ENCODE data around the gene RANBP1.
"Not testable (repeated sequence)": the region's sequence is repeated elsewhere in the genome, so short reads cannot be mapped to it uniquely, and the experiment has no call there.

Gene RANBP1

DNA sequence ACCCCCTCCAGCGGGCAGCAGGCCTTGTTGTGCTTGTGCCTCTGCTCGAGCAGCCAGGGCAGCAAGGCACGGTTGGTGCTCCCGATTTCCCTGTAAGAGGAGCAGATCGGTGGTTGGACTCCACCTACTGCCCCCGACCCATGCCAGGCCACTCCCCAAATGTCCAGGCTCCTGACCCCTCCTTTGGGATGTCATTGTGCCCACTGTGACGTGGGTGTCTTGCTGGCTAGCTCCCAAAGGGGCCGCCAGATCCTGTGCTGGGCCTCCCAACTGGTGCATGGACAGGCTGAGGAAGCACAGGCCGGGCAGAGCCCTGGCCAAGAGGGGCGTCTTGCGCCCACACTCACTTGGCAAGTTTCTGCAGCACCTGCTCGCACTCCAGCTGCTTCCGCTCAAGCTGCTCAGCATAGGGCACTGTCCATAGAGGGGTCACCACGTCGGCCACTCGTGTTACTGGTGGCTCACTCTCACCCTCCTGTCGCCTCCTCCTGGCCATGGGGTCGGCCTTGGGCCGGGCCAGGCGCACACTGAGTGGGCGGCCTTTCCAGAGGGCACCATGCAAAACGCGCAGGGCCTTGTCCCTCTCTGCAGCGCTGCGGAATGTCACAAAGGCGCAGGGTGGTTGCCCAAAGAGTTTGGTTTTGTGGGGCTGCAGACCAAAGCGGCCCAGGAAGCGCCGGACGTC lies at the start of gene RANBP1:
RANBP1 (plus strand) TSS at position 414 of the 685 bp plus-strand sequence; CDS start at position 495, 81 bp downstream.
- Histone ChIP-seq H3K27me3 (ENCODE audit: control insufficient read depth, insufficient read depth, low read length) (no peaks in the 10 kb centered on the region), H3K4me3 (ENCODE audit: low read depth, low read length) (peak within 1 kb of the TSS; percentile 98), H3K9ac (ENCODE audit: low read depth, low read length) (peak within 1 kb of the TSS; percentile 83), H3K27ac (ENCODE audit: low read depth, low read length) (peak within 1 kb of the TSS; percentile 87), H3K36me3 (ENCODE audit: control insufficient read depth, insufficient read depth, low read length) (peaks cover 77% of the 10 kb centered on the region), H3K9me3 (ENCODE audit: control insufficient read depth, insufficient read depth, low read length) (no peaks in the 10 kb centered on the region), H3K4me1 (ENCODE audit: control insufficient read depth, insufficient read depth, low read length) (0 out of 2 replicates have a peak, but pooled peaks cover 7% of the 10 kb centered on the region)

GRCh38 chr22:20066617-20067383 lies 49.1 kb upstream of the RANBP1 start:
- H3K9ac ChIP-seq (ENCODE audit: low read depth, low read length): no peak overlapping the region
- H3K9me3 ChIP-seq (ENCODE audit: control insufficient read depth, insufficient read depth, low read length): no peaks in the 10 kb centered on the region
- peaks cover 12% of the 10 kb centered on the region for H3K27me3 ChIP-seq (ENCODE audit: control insufficient read depth, insufficient read depth, low read length)
- no peak overlapping the region for H3K4me3 ChIP-seq (ENCODE audit: low read depth, low read length)
- H3K36me3 ChIP-seq (ENCODE audit: control insufficient read depth, insufficient read depth, low read length): no peaks in the 10 kb centered on the region
- H3K4me1 ChIP-seq (ENCODE audit: control insufficient read depth, insufficient read depth, low read length): no peaks in the 10 kb centered on the region
- H3K27ac ChIP-seq (ENCODE audit: low read depth, low read length): no peak overlapping the region

GRCh38 chr22:20067384-20067682 lies 48.6 kb upstream of the RANBP1 start:
- not testable (repeated sequence) for H3K4me1 ChIP-seq (ENCODE audit: control insufficient read depth, insufficient read depth, low read length); H3K4me3 ChIP-seq (ENCODE audit: low read depth, low read length); H3K36me3 ChIP-seq (ENCODE audit: control insufficient read depth, insufficient read depth, low read length); H3K9ac ChIP-seq (ENCODE audit: low read depth, low read length); H3K27ac ChIP-seq (ENCODE audit: low read depth, low read length); H3K9me3 ChIP-seq (ENCODE audit: control insufficient read depth, insufficient read depth, low read length)
- H3K27me3 ChIP-seq (ENCODE audit: control insufficient read depth, insufficient read depth, low read length): peaks cover 12% of the 10 kb centered on the region

- Histone ChIP-seq H3K36me3 (ENCODE audit: control insufficient read depth, insufficient read depth, low read length) (no peaks in the 10 kb centered on the region), H3K4me1 (ENCODE audit: control insufficient read depth, insufficient read depth, low read length) (no peaks in the 10 kb centered on the region), H3K4me3 (ENCODE audit: low read depth, low read length) (no peak overlapping the region)
Measured at GRCh38 chr22:20068640-20069039, 47.3 kb upstream of the RANBP1 start.

GRCh38 chr22:20069331-20070042 lies 46.4 kb upstream of the RANBP1 start:
- Histone ChIP-seq H3K27ac (ENCODE audit: low read depth, low read length) (no peak overlapping the region), H3K27me3 (ENCODE audit: control insufficient read depth, insufficient read depth, low read length) (peaks cover 12% of the 10 kb centered on the region), H3K4me3 (ENCODE audit: low read depth, low read length) (no peak overlapping the region), H3K9ac (ENCODE audit: low read depth, low read length) (no peak overlapping the region), H3K9me3 (ENCODE audit: control insufficient read depth, insufficient read depth, low read length) (no peaks in the 10 kb centered on the region), H3K36me3 (ENCODE audit: control insufficient read depth, insufficient read depth, low read length) (no peaks in the 10 kb centered on the region), H3K4me1 (ENCODE audit: control insufficient read depth, insufficient read depth, low read length) (no peaks in the 10 kb centered on the region)

More at GRCh38 chr22:20068640-20069039, 47.3 kb upstream of the RANBP1 start:
- H3K9me3 ChIP-seq (ENCODE audit: control insufficient read depth, insufficient read depth, low read length): no peaks in the 10 kb centered on the region
- H3K27ac ChIP-seq (ENCODE audit: low read depth, low read length): no peak overlapping the region
- H3K27me3 ChIP-seq (ENCODE audit: control insufficient read depth, insufficient read depth, low read length): peaks cover 12% of the 10 kb centered on the region
- no peak overlapping the region for H3K9ac ChIP-seq (ENCODE audit: low read depth, low read length)

DNA sequence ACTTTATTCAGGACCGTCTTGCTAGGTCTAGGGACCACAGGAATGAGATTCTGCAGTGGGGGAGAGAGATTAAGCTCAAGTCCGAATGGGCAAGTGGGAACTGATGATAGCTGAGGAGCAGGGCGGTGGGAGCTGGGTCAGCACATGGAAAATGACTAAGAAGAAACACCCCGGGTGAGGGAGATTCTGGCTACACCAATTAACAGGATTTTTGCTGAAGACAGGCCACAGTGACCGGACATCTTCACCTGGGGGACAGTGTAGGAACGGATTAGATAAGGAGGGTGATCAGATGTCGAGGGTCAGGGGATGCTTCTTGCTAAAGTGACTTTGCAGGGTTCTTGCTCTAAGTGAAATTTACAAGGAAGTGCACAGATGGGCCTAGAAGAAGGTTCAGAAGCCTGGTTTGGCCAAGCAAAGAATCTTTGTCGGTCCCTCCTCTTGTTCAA lies 44.4 kb upstream of the RANBP1 start:
- Histone ChIP-seq H3K27me3 (ENCODE audit: control insufficient read depth, insufficient read depth, low read length) (peaks cover 12% of the 10 kb centered on the region), H3K9ac (ENCODE audit: low read depth, low read length) (no peak overlapping the region), H3K27ac (ENCODE audit: low read depth, low read length) (no peak overlapping the region), H3K9me3 (ENCODE audit: control insufficient read depth, insufficient read depth, low read length) (no peaks in the 10 kb centered on the region), H3K36me3 (ENCODE audit: control insufficient read depth, insufficient read depth, low read length) (no peaks in the 10 kb centered on the region), H3K4me1 (ENCODE audit: control insufficient read depth, insufficient read depth, low read length) (no peaks in the 10 kb centered on the region), H3K4me3 (ENCODE audit: low read depth, low read length) (no peak overlapping the region)

GRCh38 chr22:20076627-20077172 lies 39.2 kb upstream of the RANBP1 start:
- H3K36me3 ChIP-seq (ENCODE audit: control insufficient read depth, insufficient read depth, low read length): no peaks in the 10 kb centered on the region
- H3K27me3 ChIP-seq (ENCODE audit: control insufficient read depth, insufficient read depth, low read length): no peaks in the 10 kb centered on the region
- no peak overlapping the region for H3K9ac ChIP-seq (ENCODE audit: low read depth, low read length)
- peaks cover 6% of the 10 kb centered on the region; the same call in 1 of the 2 replicates for H3K4me1 ChIP-seq (ENCODE audit: control insufficient read depth, insufficient read depth, low read length)
- no peaks in the 10 kb centered on the region for H3K9me3 ChIP-seq (ENCODE audit: control insufficient read depth, insufficient read depth, low read length)
- H3K27ac ChIP-seq (ENCODE audit: low read depth, low read length): no peak overlapping the region
- no peak overlapping the region for H3K4me3 ChIP-seq (ENCODE audit: low read depth, low read length)

DNA sequence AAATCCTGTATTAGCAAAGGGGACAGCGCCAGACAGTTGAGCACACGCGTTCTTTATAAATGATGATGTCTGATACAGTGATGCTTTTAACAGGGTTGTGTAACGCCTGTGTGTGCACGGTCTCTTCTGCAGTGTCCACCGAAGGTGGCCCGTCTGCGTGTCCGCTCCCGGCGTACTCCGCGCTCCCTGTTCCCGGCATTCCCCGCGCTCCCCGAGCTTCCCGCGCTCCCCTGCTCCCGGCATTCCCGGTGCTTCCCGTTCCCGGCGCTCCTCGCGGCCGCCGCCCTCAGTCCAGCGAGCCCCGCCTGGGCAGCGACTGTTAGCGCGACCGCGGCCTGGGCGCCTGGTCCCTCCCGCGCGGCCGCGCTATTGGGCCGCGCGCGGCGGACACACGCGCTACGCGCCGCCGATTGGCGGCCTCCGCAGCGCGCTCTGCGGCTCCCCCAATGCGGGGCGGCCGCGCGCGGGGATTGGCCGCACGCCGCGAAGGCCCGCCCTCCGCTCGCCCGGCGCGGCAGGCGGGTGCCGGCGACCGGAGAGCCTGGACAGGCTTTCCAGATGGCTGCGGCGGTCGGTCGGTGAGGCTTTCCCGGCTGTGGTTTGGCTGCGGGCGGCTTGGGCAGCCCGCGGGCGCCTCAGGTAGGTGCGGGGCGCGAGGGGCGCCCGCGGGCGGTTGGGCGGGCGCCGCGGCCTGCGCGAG lies 36.0 kb upstream of the RANBP1 start, which contains the start of gene DGCR8:
DGCR8 (plus strand) TSS at position 497 of the 700 bp plus-strand sequence. CDS start 5,723 bp downstream, outside the sequence.
- Histone ChIP-seq H3K36me3 (ENCODE audit: control insufficient read depth, insufficient read depth, low read length) (0 out of 2 replicates have a peak, but pooled peaks cover 8% of the 10 kb centered on the region), H3K27ac (ENCODE audit: low read depth, low read length) (peak within 1 kb of the TSS; percentile 96), H3K4me1 (ENCODE audit: control insufficient read depth, insufficient read depth, low read length) (peaks cover 15% of the 10 kb centered on the region), H3K9ac (ENCODE audit: low read depth, low read length) (peak within 1 kb of the TSS; percentile 96), H3K27me3 (ENCODE audit: control insufficient read depth, insufficient read depth, low read length) (no peaks in the 10 kb centered on the region), H3K4me3 (ENCODE audit: low read depth, low read length) (peak within 1 kb of the TSS; percentile 99), H3K9me3 (ENCODE audit: control insufficient read depth, insufficient read depth, low read length) (no peaks in the 10 kb centered on the region)

DNA sequence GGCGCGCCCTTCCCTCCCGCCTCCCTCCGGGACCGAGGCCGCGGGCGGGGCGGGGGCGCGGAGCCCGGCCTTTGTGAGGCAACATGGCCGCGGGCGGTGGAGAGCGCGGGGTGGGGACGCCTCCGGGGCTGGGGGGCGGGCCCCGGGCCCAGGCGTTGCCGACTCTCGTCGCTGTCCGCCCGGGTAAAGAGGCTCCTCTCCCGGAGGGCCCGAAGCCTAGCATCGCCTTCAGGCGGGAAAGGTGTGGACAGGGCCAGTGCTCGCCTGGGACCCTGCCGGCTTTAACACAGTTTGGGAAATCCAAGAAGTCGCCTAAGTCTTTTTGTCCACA lies 35.5 kb upstream of the RANBP1 start:
- Histone ChIP-seq H3K27ac (ENCODE audit: low read depth, low read length) (peak overlapping the region; percentile 96), H3K9me3 (ENCODE audit: control insufficient read depth, insufficient read depth, low read length) (no peaks in the 10 kb centered on the region), H3K36me3 (ENCODE audit: control insufficient read depth, insufficient read depth, low read length) (peaks cover 9% of the 10 kb centered on the region), H3K9ac (ENCODE audit: low read depth, low read length) (peak overlapping the region; percentile 96), H3K4me1 (ENCODE audit: control insufficient read depth, insufficient read depth, low read length) (peaks cover 15% of the 10 kb centered on the region), H3K4me3 (ENCODE audit: low read depth, low read length) (peak overlapping the region; percentile 99), H3K27me3 (ENCODE audit: control insufficient read depth, insufficient read depth, low read length) (no peaks in the 10 kb centered on the region)
